Coronary artery (tissue), 2 donors: ENCODE data around the gene PFKFB3.

Experiments used
- DNase-seq: peaks from one replicate; pipeline ENCODE4 v3.0.0-alpha.2; 2017; ENCODE audit warnings: low spot score
- H3K27ac ChIP-seq, 2 donors: fragments of 200-600 bp; sonication (generic); one replicate each; pipeline ENCODE4 v1.5.1; 2016 to 2019
- H3K4me3 ChIP-seq: fragments of 200-600 bp; sonication (generic); 2 replicates; pipeline ENCODE4 v1.5.1; 2016; ENCODE audit warnings: mild to moderate bottlenecking, moderate library complexity
- TF ChIP-seq, protein P1 (sequence below): fragments of 200-600 bp; sonication (generic); IDR thresholded peaks from one replicate; pipeline ENCODE4 v1.5.1; 2019; ENCODE audit warnings: antibody characterized with exemption

The PFKFB3 gene

DNA sequence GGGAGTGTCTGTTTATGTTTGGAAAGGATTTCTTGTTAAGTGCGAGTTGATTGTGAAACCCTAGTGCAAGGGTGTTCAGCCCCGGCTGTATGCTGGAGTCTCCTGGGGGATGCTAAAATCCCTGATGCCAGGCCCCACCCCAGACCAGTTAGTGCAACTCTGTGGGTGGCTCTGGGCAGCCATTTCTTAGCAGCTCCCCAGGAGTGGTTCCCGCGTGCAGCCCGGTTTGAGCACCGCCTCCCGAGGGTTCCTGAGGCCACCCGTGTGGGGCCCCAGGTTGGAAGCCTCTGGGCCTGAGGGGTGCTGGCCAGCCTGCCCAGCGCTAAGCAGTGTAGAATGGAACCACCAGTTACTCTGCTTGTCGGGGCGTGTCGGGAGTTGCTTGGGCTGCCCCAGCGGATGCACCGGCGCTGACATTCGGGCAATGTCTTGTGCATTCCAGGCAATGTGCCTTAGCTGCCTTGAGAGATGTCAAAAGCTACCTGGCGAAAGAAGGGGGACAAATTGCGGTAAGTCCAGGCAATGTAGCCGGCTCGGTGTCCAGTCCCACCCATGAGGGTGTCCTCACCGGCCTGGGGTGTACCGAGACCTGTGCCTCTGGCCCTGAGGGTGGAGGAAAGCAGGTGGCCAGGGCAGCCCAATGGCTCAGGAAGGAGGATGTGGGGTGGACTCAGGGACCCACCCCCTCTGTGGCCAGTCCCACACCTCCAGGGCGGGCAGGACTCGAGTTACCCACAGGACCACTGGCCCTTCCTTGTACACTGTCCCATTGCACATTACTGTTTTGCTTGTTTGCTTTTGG, 13.2 kb downstream of the PFKFB3 start:
- no peak overlapping the region for H3K4me3 ChIP-seq
- DNase-seq: no peak
- TF ChIP-seq, protein P1, sequence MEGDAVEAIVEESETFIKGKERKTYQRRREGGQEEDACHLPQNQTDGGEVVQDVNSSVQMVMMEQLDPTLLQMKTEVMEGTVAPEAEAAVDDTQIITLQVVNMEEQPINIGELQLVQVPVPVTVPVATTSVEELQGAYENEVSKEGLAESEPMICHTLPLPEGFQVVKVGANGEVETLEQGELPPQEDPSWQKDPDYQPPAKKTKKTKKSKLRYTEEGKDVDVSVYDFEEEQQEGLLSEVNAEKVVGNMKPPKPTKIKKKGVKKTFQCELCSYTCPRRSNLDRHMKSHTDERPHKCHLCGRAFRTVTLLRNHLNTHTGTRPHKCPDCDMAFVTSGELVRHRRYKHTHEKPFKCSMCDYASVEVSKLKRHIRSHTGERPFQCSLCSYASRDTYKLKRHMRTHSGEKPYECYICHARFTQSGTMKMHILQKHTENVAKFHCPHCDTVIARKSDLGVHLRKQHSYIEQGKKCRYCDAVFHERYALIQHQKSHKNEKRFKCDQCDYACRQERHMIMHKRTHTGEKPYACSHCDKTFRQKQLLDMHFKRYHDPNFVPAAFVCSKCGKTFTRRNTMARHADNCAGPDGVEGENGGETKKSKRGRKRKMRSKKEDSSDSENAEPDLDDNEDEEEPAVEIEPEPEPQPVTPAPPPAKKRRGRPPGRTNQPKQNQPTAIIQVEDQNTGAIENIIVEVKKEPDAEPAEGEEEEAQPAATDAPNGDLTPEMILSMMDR: no peak
- no peak overlapping the region for H3K27ac ChIP-seq

DNA sequence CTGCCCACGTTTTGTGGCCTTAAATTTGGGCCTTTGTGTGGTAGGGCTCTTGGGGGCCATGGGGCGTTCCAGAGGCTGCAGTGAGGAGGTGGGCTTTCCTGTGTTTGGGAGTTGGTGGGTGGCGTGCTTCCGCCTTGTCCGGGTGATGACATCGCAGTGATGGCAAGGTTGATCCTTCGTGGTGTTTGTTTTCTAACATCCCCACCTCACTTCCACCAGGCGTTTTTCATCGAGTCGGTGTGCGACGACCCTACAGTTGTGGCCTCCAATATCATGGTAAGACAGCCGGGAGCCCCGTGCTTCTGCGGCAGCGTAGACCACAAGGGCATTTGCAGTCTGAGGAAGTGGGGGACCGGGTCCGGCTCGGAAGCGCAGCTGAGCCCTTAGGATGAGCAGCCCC, 14.2 kb downstream of the PFKFB3 start:
- no peak overlapping the region for H3K4me3 ChIP-seq
- TF ChIP-seq, protein P1: no peak
- DNase-seq: no peak
- no peak overlapping the region for H3K27ac ChIP-seq

DNA sequence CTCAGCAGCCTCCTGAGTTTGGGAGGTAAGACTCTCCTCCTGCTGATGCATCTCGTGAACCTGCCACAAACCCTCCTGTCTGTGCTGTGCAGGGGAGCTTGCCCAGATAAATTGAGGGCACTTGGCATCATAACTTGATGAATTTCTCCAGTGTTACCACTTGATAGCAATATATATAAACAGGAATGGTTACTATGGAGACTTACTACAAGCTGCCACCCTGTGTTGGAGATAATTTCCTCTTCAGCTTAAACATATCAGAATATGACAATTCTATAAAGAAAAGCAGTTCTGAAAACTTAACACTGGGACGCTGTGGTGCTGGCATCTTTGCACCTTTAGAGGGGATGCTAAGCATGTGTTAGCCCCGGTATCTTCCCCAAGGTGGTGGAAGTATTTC, 14.9 kb downstream of the PFKFB3 start:
- TF ChIP-seq, protein P1: no peak
- Histone ChIP-seq H3K4me3 (no peak overlapping the region), H3K27ac (no peak overlapping the region)
- DNase-seq: no peak

DNA sequence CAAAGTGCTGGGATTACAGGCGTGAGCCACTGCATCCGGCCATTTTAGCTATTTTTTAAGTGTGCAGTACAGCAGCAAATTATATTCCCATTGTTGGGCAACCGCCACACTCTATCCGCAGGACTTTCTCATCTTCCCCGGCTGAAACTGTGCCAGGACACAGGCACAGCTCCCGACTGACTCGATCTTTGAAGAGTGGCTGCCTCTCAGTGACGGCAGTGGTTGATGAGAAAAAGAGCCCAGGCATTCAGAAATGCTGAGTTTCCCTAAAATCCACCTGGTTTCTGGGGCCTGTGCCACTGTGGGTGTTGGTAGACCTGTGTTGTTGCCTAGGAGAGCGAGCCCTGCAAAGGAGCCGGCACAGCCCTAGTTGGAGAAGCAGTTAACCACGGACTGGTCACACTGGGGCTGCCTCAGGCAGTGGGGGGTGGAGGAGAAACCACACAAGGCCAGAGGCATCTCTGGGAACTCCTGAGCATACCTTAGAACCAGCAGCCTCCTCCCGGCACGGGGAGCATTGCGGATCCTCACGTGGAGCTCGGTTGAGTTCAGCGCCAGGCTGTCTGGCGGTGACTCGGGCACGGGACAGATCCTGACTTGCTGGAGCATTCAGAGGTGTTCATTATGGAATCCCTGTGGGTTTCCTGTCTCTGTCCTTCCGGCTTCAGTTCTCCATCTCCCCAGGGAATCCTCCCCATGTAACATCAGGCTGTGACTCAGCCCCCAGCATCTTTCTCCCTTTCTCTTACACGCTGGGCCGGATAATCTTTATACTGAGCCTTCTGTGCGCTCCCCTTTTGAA, 16.2 kb downstream of the PFKFB3 start:
- DNase-seq: no peak
- no peak overlapping the region for H3K4me3 ChIP-seq
- TF ChIP-seq, protein P1: no peak
- H3K27ac ChIP-seq: no peak overlapping the region

DNA sequence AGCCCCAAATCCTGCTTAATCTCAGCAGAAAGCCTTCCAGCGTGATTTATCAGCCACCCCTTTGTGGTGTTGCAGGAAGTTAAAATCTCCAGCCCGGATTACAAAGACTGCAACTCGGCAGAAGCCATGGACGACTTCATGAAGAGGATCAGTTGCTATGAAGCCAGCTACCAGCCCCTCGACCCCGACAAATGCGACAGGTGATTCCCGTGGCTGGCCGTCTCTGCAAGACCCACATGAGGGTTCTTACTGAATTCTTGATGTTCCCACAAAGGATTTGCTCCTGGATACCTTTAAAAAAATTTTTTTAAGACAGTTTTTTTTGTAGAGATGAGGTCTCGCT, 16.7 kb downstream of the PFKFB3 start:
- Histone ChIP-seq H3K4me3 (no peak overlapping the region), H3K27ac (no peak overlapping the region)
- DNase-seq: no peak
- TF ChIP-seq, protein P1: no peak

DNA sequence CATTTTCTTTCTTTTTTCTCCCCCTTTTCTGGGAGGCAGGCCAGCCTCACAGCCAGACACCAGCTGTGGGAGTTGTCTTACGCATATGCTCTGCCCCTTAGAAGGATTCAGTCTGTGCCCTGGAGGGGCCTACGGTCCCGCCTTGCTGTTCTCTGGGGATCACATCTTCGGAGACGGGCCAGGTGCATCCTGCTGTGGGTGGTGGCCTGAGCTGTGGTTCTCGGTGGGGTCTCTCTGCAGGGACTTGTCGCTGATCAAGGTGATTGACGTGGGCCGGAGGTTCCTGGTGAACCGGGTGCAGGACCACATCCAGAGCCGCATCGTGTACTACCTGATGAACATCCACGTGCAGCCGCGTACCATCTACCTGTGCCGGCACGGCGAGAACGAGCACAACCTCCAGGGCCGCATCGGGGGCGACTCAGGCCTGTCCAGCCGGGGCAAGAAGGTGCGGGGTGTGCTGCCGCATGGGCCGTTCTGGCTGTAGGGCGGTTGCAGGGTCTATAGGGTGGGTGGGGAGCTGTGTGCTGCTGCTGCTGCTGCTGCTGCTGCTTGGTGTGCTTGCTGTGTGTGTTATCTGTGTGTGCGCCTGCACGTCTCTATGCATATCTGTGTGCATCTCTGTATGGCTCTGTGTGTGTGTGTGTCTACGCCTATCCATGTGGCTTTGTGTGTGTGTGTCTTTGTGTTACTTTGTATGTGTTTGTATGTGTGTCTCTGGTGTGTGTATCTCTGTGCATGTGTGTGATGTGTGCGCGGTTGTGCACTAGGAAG, 17.9 kb downstream of the PFKFB3 start:
- Histone ChIP-seq H3K4me3 (no peak overlapping the region), H3K27ac (no peak overlapping the region)
- no peak for DNase-seq
- TF ChIP-seq, protein P1: no peak
